ENCODE results near the gene JAKMIP2.
"Not testable (repeated sequence)": the region's sequence is repeated elsewhere in the genome, so short reads cannot be mapped to it uniquely, and the experiment has no call there.

JAKMIP2 gene

DNA sequence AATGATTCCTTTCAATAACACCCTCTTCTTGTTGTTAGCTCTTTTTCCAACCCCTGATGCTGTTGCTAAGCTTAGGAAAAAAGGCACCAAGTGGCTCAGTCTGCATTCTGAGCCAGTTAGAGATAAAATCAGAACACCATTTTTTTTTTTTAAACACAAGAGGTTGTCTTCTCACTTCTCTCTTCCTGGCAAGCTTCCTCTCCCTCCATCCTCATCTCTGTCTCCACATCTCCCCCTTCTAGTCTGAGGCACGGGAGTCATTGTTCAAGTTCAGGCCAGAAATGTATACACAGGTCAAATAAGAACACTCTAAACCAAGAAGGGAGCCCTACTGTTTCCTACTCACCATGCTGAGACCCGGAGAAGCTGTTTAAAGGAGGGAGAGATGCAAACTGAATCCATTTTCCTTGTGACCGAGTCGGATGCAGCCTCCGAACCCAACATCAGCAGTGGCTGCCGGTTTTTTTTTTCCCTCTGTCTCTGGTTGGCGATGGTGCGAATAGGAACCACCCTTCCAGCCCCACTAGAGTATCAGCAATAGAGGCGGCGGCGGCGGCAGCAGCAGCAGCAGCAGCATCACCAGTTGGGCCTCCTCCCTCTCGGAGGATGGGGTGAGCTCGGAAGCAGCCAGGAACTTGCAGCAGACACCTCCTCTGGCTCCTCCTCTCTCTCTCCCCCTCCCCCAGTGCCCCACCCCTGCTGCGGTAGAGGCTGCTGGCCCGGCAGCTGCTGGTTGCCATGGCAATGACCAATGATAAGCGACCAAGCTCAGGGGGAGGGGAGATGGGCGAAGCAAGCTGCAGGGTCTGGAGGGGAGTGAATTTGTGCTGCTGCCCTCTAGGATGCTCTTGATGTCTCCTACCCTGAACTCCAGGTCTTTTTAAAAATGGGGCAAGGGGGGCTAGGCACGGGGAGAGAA, at the start of gene JAKMIP2:
TSS of gene JAKMIP2 (minus strand) at position 619 of the 919 bp plus-strand sequence. CDS start 110,922 bp downstream, outside the sequence.
- peak; percentile 94 for DNase-seq

DNA sequence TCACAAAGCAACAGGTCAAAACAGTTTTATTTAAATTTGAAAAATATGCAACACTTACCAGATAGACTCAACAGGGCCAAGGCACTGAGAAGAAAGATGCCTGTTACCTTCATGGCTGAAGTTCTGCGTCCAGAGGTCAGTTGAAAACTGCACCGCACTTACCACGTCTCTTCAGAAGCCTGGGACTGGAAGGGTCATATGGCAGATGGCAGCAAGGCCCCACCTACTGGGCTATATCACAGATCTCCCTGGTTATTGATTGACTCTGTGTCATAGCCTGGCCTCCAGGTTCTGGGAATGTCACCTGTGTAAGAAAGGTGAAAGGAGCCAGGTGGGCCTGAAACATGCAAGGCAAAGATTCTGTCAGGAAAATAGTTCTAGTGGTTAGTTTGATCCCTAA, 48.9 kb upstream of the JAKMIP2 start, which contains the start of gene SPINK1:
TSS of gene SPINK1 (minus strand) at position 207 of the 400 bp plus-strand sequence. CDS start at position 113, 94 bp downstream.
- no peak for DNase-seq

DNA sequence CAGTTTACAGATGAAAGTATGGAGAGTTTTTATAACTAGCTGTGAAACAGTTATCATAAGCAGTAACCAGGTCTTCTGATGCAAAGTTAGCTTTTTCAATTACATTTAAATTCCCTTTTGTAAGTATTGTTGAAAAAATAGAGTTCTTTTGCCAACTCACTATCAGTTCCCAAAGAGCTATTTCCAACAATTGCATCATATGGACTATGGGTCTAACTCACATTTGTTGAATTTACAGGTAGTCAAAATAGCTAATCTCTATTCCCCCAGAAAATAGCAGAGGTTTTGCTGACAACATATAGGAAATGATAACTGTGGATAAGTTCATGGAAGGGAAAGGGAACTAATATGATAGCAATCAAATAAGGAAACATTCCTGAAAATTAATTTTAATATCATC, 47.5 kb upstream of the JAKMIP2 start:
- no peak for DNase-seq

DNA sequence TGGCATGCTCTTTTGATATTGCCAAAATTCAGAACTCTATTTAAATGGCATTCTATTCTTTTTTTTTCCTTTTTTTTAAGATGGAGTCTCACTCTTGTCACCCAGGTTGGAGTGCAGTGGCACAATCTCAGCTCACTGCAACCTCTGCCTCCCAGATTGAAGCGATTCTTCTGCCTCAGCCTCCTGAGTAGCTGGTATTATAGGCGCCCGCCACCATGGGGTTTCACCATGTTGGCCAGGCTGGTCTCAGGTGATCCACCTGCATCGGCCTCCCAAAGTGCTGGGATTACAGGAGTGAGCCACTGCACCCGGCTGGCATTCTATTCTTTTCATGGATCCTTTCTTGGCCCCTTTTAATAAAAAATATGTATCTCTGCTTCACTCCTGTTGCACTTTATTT, 44.5 kb upstream of the JAKMIP2 start:
- DNase-seq: not testable (repeated sequence)

DNA sequence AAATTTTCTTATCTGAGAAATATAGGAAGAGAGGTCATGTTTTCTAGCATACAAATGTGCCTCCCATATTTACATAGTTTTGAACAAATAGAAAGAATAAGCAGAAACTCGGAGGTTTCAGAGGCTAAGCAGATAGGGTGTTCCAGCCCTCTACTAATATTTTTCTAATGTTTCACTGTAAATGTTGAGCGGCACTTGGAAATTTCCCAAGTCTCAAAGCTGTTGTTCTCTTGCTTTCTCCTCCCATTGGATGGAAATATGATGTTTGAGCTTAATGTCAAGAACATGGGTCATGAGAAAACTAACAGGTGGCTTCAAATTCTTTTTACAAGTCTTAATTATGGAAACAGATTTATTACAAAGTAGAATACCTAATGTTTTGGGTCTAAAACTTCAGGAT, 43.8 kb upstream of the JAKMIP2 start:
- no peak for DNase-seq

DNA sequence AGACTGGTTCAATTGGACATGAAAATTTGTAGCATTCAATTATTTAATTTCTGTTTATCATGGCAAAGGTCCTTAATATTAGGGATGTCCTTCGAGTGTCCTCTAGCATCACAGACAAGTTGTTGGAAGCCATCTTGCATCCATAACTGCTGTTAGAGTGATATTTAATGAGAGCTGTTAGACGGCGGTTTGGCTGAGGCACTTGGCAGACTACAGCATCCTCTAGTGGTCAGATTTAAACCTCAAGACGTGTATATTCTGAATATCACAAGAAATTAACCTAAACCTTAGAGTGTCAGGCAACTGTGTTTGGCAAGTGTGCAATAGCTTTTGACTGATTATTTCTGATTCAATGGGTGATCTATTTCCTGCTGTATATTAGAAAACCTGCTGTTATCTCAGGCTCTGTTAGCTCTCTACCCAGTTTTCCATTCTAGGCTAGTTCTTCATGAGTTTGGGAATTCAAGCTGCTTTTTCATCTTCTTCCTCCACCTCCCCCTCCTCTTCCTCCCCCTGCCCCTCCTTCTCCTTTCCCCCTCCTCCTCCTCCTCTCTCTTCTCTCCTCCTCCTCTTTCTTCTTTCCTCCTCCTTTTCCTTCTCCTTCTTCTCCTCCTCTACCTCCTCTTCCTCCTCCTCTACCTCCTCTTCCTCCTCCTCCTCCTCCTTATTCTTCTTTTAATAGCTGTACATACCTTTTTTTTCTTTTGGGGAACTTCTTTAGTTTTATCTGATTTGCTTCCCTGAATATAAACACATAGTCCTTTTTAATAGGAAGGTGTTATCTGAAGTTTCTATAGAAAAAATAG, 40.4 kb upstream of the JAKMIP2 start:
- DNase-seq: peak; percentile 51 to 70

DNA sequence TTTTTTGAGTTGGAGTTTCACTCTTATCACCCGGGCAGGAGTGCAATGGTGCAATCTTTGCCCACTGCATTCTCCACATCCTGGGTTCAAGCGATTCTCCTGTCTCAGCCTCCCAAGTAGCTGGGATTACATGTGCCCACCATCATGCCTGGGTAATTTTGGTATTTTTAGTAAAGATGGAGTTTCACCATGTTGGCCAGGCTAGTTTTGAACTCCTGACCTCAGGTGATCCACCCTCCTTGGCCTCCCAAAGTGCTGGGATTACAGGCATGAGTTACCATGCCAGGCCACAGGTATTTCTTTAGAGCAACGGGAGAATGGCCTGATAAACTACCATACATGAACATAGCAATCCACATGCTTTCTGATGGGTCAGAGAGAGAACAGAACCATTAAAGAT, 39.7 kb upstream of the JAKMIP2 start:
- not testable (repeated sequence) for DNase-seq

DNA sequence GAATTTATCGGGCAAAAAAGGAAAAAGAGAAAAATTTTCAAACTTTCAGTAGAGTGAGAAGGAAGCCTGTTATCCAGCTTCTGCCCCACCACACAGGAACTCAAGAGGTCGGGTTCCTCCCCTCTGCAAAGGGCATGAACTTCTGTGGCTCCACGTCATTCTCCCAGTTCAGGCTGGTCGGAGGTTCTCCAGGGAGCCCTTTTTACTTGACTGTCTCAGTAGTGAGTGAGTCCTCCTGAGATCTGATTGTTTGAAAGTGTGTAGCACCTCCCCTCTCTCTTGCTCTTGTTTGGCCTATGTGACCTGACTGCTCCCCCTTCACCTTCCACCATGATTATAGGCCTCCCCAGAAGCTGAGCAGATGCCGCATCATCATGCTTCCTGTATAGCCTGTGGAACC, 39.2 kb upstream of the JAKMIP2 start:
- DNase-seq: no peak

DNA sequence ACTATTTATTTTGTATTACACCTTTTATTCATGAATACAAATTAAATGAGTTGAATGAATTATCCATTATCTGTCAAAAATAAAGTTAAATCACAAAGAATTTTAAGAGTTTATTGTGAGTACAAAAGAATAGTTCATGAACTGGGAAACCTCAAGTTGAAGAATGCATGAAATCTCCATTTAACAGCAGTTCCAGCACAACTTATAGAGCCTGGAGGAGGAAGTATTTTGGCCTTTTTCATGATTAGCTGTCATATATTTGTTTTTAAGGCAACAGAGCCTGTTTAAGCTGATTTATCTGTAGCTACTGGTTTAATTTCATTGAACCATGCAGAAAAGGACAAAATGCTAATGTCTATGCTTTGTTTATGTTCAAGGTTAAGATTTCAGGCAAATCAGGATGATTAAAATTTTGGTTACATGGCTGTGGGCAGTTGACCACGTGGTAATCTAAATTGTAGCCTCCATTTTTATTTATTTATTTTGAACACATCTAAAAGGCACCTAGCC, 36.8 kb upstream of the JAKMIP2 start:
- no peak for DNase-seq

DNA sequence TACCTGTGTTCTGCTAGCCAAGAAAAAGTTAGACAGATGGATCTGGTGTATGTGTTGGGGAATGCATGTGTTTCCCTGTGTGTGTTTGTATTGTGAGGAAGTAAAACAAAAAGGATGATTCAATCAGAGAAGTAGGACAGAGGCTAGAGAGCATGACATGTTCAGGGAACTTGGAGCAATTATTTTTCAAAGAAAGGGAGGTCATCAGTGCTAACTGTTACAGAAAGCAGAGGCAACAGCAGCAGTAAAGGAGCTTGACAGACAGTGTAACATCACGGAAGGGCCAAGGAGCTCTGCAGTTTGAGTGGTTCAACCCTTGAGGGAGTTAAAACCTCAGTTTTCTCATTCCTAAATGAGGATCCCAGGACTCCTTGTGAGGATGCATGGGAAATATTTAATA, 35.8 kb upstream of the JAKMIP2 start:
- DNase-seq: no peak

DNA sequence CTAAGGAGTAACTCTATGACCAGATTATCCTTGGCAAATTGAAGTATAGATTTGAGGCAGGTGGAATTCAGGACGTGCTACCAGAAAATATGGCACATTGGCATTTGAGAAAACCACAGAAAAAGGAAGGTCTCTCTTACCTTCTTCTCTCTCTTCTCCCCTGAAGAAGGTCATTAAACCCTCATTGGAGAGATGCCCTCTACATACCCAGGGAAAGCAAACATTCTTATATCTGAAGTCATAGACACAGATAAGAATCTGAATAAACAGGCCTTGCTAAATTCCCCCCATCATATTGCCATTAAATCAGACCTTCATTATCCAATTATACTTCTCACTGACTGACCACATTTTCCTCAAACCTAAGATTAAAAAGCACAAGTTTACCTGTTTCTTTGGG, 31.2 kb upstream of the JAKMIP2 start:
- no peak for DNase-seq

DNA sequence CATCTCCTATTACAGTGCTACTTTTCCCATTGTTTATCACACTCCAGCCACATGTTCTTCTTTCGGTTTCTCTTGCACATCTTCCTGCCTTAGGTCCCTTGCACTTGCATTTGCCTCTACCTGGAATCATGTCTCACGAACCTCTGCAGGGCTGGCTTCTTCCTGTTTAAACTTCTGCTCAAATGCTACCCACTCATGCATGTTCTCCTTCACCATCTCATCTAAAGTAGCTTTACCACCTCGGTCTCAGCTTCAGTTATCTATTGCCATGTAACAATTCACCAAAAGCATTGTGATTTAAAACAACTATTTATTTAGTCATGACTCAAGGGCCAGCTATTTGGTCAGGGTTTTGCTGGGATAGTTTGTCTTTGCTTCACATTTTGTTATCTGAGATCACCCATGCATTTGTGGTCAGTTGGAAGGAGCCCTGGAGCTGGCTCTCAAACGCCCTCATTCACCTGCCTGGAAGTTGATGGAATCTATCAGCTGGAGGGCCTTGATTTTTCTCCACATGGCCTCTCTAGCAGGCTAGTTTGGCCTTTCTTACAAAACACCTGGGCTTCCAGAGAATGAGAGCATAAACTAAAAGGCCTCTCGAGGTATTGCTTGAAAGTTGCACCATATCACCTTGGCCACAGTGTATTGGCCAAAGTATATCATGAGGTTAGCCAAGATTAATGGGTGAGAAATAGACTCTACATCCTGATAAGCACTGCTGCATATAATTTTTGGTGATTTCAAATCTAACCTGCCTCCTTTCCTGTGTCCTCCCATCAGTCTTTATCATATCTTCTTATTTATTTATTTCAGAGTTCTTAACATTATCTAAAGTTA, 27.5 kb upstream of the JAKMIP2 start:
- no peak for DNase-seq

DNA sequence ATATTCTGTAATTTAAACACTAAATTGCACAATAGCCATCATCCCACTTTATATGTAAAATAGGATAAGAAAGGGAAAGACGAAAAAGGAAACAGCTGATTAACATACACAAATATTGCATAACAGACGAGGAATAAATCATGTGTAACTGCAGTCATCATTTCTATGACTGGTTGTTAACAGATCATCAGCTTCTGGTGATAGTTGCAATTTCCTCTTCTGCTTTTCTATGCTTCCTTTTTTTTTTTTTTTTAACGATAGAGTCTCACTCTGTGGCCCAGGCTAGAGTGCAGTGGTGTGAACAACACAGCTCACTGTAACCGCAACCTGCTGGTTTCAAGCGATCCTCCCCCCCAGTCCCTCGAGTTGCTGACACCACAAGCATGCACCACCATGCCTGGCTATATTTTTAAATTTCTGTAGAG, 22.5 kb upstream of the JAKMIP2 start:
- peak; percentile 53 to 72 for DNase-seq

DNA sequence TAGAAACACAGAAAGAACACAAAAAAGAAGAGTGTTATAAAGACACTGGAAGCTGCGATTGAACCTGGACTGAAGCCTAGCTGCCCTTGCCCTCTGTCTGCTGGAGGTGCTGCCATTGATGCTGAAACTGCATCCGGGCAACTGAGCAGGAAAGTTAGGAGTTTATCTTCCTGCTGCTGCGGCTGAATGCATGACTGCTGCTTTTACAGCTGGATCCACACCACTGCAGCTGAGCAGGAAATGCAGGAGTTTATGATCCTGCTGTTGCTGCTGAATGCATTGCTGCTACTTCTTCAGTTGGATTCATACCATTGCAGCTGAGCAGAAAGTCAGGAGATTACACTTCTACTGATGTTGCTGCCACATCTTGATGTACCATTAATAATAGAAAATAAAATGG, 21.8 kb upstream of the JAKMIP2 start:
- DNase-seq: no peak

DNA sequence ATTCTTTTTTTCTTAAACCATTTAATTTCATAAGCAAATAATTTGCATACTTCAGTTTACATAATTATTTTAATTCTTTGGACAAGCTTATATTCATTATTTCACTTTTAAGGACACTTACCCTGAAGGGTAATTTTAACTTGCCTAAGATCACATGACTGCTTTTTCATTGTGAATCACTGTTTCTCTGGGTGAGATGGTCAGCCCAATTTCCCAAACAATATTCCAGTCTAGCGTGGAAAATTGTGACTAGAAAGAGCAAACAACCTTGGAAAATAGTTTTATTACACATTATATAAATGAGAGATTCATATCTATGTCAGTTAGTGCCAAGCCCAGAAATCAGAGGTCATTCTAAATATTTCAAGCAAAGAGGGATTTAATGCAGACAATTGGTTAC, 21.4 kb upstream of the JAKMIP2 start:
- no peak for DNase-seq

DNA sequence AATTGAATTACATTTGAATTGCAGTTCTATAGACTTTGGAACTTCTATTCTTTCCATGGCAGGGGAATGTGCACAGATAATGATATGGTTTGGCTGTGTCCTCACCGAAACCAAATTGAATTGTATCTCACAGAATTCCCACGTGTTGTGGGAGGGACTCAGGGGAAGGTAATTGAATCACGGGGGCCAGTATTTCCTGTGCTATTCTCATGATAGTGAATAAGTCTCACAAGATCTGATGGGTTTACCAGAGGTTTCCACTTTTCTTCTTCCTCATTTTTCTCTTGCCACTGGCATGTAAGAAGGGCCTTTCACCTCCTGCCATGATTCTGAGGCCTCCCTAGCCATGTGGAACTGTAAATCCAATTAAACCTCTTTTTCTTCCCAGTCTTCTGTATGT, 20.6 kb upstream of the JAKMIP2 start:
- not testable (repeated sequence) for DNase-seq

DNA sequence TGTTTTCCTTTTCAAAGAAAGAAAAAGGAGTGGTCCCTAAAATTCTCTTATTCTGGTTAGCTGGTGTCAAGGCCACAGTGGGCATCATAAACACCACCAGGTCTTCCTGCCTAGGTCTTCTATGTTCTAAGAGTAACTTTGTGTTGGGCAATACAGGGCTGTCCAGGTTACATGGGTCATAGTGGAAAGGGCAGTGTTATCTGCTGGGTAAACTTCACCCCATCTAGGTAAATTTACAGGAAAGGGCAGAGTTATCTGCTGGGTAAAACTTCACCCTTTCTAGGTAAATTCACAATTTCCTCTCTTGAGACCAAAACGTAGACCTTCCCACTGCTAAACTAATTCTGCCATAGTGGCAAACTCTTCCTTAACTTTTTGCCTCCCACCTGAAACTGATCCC, 18.9 kb upstream of the JAKMIP2 start:
- DNase-seq: no peak

DNA sequence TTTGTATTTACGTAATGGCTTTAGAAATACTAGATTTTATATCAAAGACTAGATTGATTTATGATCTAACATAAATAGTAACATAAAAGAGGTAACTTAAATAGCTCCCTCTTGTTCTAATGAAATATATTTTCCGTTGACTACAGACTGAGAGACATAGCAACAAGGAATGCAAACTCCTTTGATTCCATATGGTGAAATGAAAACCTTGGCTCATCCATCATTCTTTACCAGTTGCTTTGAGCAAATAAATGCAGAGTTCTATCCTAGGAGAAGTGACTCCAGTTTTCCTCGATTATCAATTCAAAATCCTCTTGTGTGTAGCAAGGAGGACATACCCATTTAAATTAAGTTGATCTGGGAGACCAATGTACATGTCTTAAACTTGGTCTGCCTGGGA, 18.0 kb upstream of the JAKMIP2 start:
- no peak for DNase-seq

DNA sequence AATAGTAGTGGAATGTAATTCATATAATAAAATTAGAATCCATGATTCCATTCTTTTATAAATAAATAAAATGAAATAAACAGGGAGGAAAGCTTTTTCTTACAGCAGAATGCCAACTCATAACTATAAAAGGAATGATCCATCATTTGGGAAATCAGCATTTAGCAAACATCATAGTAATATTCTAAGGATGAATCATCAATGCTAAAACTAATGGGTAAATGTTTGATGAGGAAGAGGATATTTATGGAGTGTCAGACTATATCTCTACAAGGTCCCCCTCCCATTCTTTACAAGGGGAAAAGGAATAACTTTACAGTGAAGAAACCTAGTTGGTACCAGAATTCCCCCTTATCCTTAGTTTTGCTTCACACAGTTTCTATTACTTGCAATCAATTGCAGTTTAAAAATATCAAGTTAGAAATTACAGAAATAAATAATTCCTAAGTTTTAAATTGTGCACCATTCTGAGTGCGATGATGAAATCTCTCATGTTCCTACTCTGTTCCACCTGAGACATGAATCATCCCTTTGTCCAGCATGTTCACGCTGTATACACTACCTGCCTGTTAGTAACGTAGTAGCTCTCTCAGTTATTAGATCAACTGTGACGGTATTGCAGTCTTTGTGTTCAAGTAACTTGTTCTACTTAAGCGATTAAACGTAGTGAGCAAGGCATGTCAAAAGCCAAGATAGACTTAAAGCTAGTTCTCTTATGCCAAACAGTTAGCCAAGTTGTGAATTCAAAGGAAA, 14.2 kb upstream of the JAKMIP2 start:
- no peak for DNase-seq

DNA sequence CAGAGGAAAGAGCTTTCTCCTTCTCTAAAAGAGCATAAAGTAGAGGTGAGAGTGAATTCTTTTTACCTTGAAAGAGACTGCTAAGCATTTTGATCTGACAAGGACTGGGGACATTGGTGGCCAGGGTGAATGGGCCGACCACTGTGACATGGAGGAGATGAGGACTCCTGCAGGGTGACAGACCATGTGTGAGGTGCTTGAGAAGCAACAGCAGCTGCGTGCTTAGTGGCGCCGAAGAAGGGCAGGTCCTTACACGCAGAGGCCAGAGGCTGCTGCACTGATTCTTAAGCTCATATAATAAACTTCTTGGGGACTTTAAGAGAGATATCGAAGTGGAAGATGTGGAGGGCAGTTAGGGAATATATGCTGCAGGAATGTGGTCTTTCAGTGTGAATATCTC, 8.7 kb upstream of the JAKMIP2 start:
- no peak for DNase-seq

DNA sequence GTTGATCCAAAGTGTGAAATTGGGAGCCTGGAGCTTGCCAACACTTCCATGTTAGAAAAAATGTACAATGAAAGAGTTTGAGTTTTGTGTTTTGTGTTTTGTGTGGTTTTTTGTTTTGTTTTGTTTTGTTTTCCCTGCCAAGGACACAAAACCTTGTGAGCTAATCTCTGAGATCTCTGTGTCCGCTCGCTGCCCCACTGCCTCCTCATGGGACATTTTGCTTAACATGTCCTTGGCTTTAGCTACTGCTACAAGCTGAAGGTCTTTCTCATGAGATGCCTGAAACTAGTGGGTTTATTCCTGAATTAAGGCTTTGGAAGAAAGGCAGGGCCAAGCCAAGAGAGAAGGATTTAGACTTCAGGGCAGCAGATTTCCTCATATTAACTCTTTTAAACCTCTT, 7.3 kb upstream of the JAKMIP2 start:
- no peak for DNase-seq

DNA sequence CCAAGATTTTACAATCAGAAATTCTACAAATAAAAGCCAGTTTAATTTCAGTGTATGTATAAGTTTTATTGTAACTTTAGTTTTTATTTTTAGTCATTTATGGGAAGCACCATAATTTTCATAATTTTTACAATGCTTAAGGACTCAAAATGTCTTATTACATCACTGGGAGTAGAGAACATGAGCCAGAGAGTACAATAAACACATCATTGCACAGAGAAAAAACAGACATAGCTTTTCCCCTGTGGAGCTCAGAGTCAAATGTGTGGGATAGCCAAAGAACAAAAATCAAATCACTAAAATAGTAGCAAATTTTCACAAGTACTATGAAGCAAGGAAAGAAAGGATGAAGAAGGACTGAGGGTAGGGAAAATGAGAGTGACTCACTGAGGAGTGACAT, 5.5 kb upstream of the JAKMIP2 start:
- no peak for DNase-seq
